Esophagus squamous epithelium (tissue), 5 donors: ENCODE measurements around the gene NCBP2L. TPM values are rescaled to one million over a fixed set of nuclear protein-coding genes. Genes with fewer than 3 reads are reported as not detected.

Experiments used
- DNase-seq: peaks from one replicate; lab custom pipeline; 2025; lab: John Stamatoyannopoulos, UW
- H3K27ac ChIP-seq, 4 donors: fragments of 200-600 bp; sonication (generic); one replicate each; pipeline ENCODE4 v1.5.1; 2016 to 2019; ENCODE audit warnings: mild to moderate bottlenecking in 1 of 4
- H3K27me3 ChIP-seq, 4 donors: fragments of 200-600 bp; sonication (generic); 1 replicate in 3 of 4; 2 replicates in 1 of 4; pipeline versions ENCODE4 v1.5.1 to v1.6.0; 2017 to 2021; ENCODE audit warnings: antibody characterized with exemption in 1 of 4
- H3K36me3 ChIP-seq, 3 donors: fragments of 200-600 bp; sonication (generic); one replicate each; pipeline ENCODE4 v1.5.1; 2016 to 2019
- H3K4me1 ChIP-seq, 3 donors: fragments of 200-600 bp; sonication (generic); one replicate each; pipeline ENCODE4 v1.5.1; 2017 to 2019
- H3K4me3 ChIP-seq, 4 donors: fragments of 200-600 bp; sonication (generic); 1 replicate in 3 of 4; 2 replicates in 1 of 4; pipeline ENCODE4 v1.5.1; 2016 to 2019; ENCODE audit warnings: mild to moderate bottlenecking in 2 of 4, moderate library complexity in 1 of 4
- H3K9me3 ChIP-seq, 3 donors: fragments of 200-600 bp; sonication (generic); one replicate each; pipeline ENCODE4 v1.5.1; 2016 to 2019
- POLR2A ChIP-seq, 4 donors: fragments of 450-650 bp; IDR thresholded peaks; one replicate each; pipeline ENCODE4 v1.6.1; 2017; ENCODE audit warnings: antibody characterized with exemption in 4 of 4, mild to moderate bottlenecking in 4 of 4, moderate library complexity in 3 of 4
- WGBS, 2 donors: methylation state at CpG; one replicate each; pipeline ENCODE4 v1.1.5; 2018; 5-methylcytosine and 5-hydroxymethylcytosine counted together
- intact Hi-C: fragments of 100-400 bp; cut with DNase I; formaldehyde crosslinking; loops from one replicate; pipeline ENCODE4 v1.15.0; 2022
- total RNA-seq, 4 donors: library from RNA; depleted of rRNA; stranded (reverse); fragments of >200 nt; gene quantifications; one replicate each; pipeline ENCODE4 v1.1.0, GENCODE V29; 2016
- TF ChIP-seq, protein P1 (sequence below), 6 experiments: fragments of 450-650 bp in 4 of 6; fragments of 200-600 bp in 2 of 6; sonication (generic) in 2 of 6; IDR thresholded peaks; one replicate each; pipeline ENCODE4 v1.5.1; 2016 to 2019; ENCODE audit warnings: antibody characterized with exemption in 6 of 6, mild to moderate bottlenecking in 4 of 6, moderate library complexity in 4 of 6
- donor health status: DM: yes; HTN: yes; CAD: no.

Gene NCBP2L
- total RNA-seq, 4 donors from 2014 or later: not detected

DNA sequence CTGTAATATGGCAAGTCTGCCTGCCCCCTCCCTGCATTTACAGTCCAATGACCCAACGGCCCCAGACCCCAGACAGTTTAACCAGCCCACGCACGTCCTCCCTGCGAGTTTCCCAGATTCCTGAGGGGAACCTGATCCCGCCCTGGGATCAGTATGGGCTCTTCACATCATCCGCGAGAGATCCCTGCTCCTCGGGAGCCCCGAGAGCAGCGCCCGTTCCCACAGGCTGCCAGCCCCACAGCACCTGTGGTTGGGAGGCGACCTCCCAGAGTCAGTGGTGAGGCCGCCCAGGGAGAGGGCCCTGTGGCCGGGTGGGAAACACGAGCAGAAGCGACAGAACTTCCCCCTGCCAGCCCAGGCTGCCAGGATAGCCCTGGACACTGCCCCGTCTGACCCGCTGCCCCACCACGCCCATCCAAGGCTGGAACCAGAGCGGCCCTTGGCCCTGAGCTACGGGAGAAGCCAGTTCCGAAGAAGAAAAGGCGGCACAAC is 34.8 kb upstream of the NCBP2L start:
- WGBS, 2 donors: 58 to 72% methylated on average over 6 to 12 of the region's 23 CpGs
- Histone ChIP-seq H3K9me3 (no peaks in the 10 kb centered on the region), H3K4me1 (peaks cover 24 to 94% (median 57%) of the 10 kb centered on the region in 3 donors), H3K36me3 (no peaks in the 10 kb centered on the region), H3K4me3 (peak overlapping the region in 3 of 4 donors; percentile 12 to 52 (median 21)), H3K27me3 (no peaks in the 10 kb centered on the region), H3K27ac (peak overlapping the region; percentile 87 to 94 (median 94))
- no peak for TF ChIP-seq POLR2A (IDR thresholded peaks at IDR 0.05)
- TF ChIP-seq, protein P1, sequence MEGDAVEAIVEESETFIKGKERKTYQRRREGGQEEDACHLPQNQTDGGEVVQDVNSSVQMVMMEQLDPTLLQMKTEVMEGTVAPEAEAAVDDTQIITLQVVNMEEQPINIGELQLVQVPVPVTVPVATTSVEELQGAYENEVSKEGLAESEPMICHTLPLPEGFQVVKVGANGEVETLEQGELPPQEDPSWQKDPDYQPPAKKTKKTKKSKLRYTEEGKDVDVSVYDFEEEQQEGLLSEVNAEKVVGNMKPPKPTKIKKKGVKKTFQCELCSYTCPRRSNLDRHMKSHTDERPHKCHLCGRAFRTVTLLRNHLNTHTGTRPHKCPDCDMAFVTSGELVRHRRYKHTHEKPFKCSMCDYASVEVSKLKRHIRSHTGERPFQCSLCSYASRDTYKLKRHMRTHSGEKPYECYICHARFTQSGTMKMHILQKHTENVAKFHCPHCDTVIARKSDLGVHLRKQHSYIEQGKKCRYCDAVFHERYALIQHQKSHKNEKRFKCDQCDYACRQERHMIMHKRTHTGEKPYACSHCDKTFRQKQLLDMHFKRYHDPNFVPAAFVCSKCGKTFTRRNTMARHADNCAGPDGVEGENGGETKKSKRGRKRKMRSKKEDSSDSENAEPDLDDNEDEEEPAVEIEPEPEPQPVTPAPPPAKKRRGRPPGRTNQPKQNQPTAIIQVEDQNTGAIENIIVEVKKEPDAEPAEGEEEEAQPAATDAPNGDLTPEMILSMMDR (IDR thresholded peaks at IDR 0.05): no peak
- intact Hi-C loops: no loop called here
- no peak for DNase-seq

DNA sequence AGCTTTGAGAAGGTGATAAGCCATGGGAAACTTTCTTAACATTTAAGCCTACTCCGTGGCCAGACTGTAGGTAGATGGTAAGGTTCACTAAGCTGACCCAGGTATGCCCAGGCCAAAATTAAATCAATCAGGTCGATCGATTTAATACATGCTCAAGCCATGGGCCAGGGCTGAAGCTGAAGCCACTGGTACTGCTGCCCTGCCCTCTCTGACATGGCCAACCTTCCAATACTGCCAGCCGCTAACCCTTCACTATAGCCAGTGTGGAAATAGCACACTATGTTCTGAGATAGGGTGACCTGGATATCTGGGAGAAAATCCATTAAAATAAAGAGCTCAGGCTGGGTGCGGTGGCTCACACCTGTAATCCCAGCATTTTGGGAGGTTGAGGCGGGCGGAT is 33.5 kb upstream of the NCBP2L start:
- Histone ChIP-seq H3K27ac (peak overlapping the region; percentile 87 to 94 (median 94)), H3K9me3 (no peaks in the 10 kb centered on the region), H3K4me1 (peaks cover 32 to 94% (median 56%) of the 10 kb centered on the region in 3 donors), H3K4me3 (no peak overlapping the region), H3K27me3 (no peaks in the 10 kb centered on the region), H3K36me3 (no peaks in the 10 kb centered on the region)
- TF ChIP-seq POLR2A (IDR thresholded peaks at IDR 0.05): no peak
- TF ChIP-seq, protein P1 (IDR thresholded peaks at IDR 0.05): no peak
- no peak for DNase-seq
- 85 to 100% methylated on average over 3 to 7 of the region's 7 CpGs for WGBS, 2 donors
- intact Hi-C loops: no loop called here

DNA sequence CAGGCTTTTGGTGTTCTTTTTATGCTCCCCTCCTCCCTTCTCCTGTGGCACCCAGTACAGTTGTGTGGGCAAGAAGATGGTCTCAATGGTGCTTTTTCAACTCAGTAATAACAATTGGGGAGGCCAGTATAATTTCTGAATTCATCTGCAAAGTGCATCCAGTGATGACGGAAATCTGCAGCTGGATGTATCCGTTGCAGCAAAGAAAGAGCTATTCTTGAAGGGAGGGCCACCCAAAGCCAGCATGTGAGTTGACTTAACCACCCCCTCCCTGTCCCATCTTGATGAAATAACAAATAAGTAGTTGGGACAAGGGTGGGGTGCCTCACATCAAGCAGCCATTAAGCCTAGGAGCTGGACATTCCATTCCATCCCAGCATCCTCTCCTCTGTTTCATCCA is 32.7 kb upstream of the NCBP2L start:
- 90 to 94% methylated on average over 2 of the region's 2 CpGs for WGBS, 2 donors
- intact Hi-C loops: no loop called here
- H3K9me3 ChIP-seq: no peaks in the 10 kb centered on the region

DNA sequence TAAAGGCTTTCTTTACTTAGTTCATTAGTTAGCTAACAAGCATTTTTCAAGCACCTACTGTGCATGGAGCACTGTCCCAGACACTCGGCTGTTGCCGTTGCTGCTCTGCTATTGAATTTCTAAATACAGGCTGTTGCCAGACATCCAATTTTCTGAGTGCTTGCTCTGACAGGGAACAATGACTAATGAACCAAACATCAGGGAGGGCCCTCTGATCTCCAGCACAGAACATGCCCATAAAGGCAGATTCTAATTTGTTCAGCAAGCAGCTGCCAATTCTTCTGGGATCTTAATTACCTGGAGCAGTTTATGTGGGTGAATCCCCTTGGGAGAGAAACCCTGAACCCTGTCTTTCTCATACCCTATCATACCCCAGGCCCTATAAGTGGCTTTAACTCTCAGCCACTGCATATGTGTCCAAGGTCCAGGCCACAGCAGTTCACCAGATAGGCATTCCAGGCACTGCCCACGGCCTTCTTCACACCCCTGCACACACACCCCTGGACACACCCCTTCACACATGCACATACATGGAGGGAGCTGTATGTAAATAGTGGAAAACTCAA is 29.9 kb upstream of the NCBP2L start:
- no peaks in the 10 kb centered on the region for H3K36me3 ChIP-seq

More for the DNA sequence above, 32.7 kb upstream of the NCBP2L start:
- H3K4me3 ChIP-seq: no peak overlapping the region
- no peaks in the 10 kb centered on the region for H3K36me3 ChIP-seq
- H3K4me1 ChIP-seq: peaks cover 32 to 94% (median 53%) of the 10 kb centered on the region in 3 donors
- no peak overlapping the region for H3K27ac ChIP-seq
- H3K27me3 ChIP-seq: no peaks in the 10 kb centered on the region
- TF ChIP-seq, protein P1 (IDR thresholded peaks at IDR 0.05): no peak
- TF ChIP-seq POLR2A (IDR thresholded peaks at IDR 0.05): no peak
- DNase-seq: no peak

DNA sequence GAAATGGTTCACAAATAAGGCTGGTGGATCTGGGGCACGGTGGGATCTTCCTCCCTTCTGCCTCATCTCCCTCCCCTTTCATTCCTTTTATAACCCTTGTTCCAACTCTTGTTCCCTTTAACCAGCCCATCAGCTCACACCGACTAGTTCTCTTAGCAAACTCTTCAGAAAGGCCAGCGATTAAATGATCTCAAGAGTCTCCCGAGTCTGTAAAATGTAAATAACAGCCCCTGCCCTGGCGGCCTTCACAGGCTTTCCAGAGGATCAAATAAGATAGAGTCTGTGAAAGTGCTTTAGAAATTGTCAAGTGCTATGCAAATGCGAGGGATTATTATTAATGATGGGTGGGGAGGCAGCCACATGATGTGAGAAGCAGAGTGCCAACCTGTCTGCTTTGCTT is 29.0 kb upstream of the NCBP2L start:
- Histone ChIP-seq H3K9me3 (no peaks in the 10 kb centered on the region), H3K36me3 (no peaks in the 10 kb centered on the region), H3K4me1 (peaks cover 8 to 72% (median 24%) of the 10 kb centered on the region in 3 donors), H3K27me3 (no peaks in the 10 kb centered on the region), H3K27ac (peak overlapping the region; percentile 68 to 87 (median 82)), H3K4me3 (no peak overlapping the region)
- 39 to 60% methylated on average over 6 of the region's 6 CpGs for WGBS, 2 donors
- no peak for DNase-seq
- intact Hi-C loops: no loop called here
- no peak for TF ChIP-seq POLR2A (IDR thresholded peaks at IDR 0.05)
- TF ChIP-seq, protein P1 (IDR thresholded peaks at IDR 0.05): no peak

More for the DNA sequence above, 29.9 kb upstream of the NCBP2L start:
- TF ChIP-seq POLR2A (IDR thresholded peaks at IDR 0.05): peak in 2 of 4 donors; percentile 19 to 28
- TF ChIP-seq, protein P1 (IDR thresholded peaks at IDR 0.05): no peak
- DNase-seq: no peak
- H3K9me3 ChIP-seq: no peaks in the 10 kb centered on the region
- H3K4me1 ChIP-seq: peaks cover 13 to 72% (median 29%) of the 10 kb centered on the region in 3 donors
- no peaks in the 10 kb centered on the region for H3K27me3 ChIP-seq
- H3K4me3 ChIP-seq: no peak overlapping the region
- WGBS, 2 donors: 0 to 51% methylated on average over 2 to 3 of the region's 3 CpGs
- intact Hi-C loops: no loop called here
- H3K27ac ChIP-seq: peak overlapping the region; percentile 68 to 87 (median 82)
